Right forelimb (tissue), 1 donor: ENCODE measurements around the gene EPB41L2.
"Not testable (repeated sequence)": the region's sequence is repeated elsewhere in the genome, so short reads cannot be mapped to it uniquely, and the experiment has no call there.

Experiments used
- DNase-seq: peaks from one replicate; pipeline ENCODE4 v3.0.0-alpha.2; 2018

EPB41L2 gene

DNA sequence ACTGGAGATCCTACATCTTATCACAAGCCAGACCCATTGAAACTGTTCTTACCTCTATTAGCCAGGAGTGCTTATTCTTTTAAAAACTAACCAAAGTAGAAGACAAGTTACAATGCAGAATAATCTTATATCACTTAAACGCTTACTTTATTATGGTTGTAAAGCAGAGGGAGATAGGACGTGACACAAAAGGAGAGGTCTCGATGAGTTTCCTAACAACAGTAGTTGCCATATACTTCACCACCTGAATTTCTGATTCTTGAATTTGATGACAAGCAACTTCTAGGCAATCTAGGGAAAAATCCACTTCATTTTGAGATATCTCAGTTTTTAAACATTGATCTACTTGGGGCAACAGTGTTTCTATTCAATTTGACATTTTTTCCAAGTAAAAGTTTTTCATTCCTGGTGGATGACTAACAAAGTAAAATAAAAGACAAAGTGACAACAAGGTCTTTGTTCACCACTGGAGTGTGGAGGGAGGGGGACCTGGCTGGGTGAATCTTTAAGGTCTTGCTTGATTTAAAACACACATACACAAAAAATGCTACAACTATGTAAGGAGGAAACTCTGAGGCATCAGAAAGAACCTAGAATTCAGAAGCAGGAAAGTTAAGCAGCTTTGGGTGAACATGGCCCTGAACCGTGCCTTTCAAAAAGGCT lies 125.0 kb downstream of the EPB41L2 start:
- DNase-seq = no peak

DNA sequence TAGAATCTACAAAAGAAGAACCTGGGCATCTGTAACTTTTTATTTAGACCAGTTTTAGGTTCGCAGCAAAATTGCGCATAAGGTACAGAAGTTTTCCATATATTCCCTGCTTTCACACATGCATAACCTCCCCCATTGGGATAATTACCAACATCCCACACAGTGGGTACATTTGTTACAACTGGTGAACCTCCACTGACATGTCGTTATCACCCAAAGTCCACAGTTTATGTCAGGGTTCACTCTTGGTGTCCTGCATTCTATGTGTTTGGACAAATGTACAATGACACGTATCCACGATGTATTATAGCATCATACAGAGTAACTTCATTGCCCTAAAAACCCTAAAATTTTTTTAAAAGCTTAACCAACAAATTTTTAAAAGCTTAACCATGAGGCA lies 126.1 kb downstream of the EPB41L2 start:
- DNase-seq = no peak

DNA sequence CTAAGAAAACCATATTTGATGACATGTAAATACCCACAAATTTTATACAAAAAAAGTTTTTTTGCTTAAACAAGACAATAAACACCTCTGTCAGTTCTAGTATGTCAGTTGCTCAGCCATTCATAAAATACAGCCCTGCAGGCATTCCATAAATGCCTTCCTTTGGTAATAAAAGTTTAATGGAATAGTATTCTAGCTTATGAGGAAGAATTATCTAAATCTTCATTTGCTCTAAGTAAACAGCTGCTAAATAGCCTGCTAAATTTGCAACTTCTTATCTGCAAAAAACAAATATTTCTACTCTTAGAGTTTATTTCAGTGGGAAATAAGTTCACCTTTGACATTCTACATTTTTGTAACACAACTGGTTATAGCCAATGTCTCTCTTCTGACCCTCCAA lies 127.1 kb downstream of the EPB41L2 start:
- no peak for DNase-seq

DNA sequence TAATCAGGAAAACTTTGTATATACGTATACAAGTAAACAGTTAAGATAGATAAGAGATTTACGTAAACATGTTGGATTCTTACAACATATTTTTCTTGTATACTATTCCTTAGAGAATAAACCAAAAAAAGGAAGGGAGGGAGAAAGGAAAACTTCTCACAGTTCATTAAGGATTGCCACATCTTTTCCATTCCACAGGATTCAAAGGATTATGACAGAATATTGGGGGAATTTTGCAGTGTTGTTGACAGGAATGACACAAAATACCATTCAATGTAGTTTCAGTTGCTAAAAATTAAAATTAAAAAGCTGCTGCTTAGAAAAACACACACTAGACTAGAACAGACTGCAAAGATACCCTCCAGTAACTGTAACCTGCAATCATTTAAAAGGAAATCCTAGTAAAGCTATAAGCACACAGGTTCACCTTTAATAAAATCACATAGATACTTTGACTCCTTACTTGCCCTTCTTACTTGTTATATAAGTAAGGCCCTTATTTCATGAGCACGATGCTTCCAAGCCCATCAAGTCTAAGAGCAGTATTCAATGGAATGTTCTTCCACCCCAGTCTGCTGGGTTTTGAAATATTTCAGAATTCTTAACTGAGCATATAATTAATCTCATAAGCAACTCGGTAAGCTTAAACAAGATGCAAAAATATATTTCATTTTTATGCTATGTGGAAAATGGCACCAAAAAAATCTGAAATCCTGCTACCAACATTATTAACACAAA lies 128.0 kb downstream of the EPB41L2 start:
- no peak for DNase-seq

DNA sequence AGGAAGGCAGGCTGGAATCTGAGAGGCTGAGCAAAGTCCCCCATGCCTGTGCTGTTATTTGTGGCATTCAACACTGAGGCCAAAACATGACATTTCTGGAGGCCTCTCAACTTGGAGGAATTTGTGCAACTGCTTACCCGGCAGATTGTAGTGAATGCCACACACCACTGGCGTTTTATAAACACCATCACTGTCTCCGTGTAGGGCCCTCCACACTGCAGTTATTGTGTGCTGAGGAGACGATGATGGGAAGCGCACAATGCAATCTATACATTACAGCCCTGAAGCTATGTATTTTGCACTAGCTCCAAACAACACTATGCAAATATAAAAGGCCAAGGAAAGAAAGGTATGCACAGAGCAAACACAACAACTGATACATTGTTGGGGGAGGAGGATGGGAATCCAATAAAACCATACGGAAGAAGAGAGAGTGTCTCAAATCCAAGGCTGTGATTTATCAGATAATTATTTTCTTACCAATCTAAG lies 129.3 kb downstream of the EPB41L2 start:
- DNase-seq = peak; percentile 50

DNA sequence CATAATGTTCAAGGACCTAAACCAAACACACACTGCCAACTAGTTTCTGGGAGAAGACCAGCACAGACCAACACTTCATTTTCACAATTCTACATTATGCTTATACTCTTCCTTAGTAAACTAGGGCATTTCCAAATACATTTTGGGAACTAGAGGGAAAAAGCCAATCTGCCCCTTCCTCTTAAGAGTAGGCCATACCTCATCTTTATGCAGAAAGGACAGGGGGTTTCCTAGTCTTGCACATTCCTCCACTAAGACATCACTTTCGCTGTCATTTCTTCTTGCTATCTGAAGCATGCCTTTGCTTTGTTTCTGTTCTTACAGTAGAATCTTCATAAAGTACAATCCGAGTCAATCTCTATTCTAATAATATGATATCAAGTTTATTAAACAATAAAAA lies 130.1 kb downstream of the EPB41L2 start:
- DNase-seq = no peak

DNA sequence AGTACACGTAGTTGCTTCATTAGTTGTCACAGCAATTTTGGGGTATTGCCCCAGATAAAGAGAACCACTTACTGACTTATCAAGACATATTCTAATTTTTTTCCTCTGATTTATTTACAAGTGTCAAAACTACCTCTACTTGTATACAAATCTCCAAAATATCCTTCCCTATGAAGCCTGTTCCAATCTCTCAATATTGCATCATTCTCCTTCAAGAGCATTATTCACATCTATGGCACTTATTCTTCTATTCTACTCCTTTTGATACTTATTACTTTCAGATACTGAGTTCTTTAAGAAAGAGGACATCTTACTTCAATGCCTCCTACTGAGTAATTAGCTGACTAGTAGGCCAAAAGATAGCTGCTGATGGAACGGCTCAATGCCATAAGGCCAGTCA lies 130.6 kb downstream of the EPB41L2 start:
- no peak for DNase-seq

DNA sequence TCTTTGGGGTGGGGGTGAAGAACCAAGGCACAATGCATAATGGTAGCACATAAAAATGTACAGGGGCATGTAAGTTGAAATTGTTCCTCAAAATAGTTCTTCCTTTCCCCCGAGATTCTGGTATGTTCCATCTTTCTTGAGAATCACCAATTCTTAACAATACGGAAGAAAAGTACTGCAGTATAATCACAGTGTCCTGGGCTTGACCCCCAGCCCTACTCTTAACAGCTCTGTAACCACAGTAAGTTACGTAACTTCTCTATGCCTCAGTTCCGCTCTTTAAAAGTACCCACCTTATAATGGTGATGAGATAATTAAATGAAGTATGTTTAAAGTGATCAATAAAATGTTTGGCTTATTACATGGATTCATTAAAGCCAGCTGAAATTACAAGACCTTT lies 131.4 kb downstream of the EPB41L2 start:
- DNase-seq = no peak

DNA sequence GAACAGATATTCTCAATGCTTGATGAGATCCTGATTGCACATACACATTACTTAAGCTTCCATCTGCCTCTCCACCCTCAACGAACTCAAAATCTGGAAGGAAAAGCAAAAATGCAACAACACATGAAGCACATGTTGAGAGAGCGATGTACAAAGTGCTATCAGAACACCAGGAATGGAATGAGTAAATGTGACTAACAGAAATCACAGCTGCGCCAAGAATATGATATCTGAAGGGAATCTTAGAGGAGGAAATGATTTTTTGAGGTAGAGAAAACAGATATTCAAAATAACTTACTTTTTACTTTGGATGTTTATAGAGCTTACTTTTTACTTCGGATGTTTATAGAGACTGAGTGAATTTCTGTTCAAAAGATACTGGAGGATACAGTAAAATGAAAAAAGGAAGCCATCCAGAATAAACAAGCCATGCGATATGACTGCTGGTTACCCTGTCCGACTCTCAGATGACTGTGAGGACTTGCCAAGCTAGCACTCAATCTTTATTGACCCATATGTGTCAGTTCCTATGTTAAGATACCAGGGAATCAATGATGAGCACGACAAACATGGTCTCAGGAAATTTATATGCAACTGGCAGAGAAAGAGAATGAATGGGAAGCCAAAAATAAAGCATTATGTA lies 133.9 kb downstream of the EPB41L2 start:
- no peak for DNase-seq

DNA sequence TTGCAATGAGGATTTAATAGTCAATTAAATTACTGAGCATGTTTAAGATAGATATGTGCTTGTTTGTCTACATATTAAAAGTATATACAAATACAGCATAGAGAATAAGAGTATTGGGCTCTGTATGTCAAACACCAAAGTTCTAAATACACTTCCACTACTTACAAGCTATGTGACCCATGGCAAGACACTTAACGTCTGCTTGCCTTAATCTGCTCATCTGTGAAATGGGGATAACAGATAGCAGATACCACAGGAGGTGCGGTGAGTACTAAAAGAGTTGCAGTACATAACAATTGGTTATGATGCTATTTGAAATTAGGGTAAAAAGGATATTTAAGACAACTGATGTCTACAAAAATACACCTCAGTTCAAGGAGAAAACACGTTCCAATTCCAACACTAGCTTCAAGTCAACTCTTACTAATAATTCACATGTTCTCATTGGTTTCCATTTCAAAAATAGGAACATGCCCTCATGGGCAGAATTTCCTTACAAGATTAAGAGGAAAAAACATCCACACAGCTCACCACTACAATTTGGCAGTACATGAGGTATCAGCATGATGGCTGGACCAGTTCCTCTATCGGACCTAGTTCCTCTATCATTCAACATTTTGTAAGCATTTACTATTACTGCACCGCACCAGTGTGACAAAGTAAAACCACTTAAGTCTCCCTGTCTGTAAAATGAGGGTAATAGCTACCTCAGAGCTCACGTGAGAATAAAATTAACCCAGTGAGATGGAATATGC lies 134.7 kb downstream of the EPB41L2 start:
- no peak for DNase-seq

DNA sequence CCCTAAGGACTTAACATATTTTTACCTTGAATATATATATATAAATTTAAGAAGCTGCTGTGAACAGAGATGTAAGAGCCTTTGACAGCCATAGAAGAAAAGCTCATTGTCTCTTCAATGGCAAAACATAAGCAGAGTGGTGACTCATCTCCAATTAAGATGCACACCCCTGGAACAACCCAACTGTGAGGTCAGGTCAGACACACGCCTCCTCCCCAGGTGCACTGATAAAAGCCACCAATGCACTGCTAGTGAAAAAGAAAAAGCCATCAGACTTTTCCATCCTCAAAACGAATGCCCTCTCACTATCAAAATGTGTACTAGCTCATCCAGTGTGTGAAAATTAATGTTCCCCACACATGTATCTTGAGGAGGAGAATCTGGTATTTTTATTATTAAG lies 135.7 kb downstream of the EPB41L2 start:
- no peak for DNase-seq

DNA sequence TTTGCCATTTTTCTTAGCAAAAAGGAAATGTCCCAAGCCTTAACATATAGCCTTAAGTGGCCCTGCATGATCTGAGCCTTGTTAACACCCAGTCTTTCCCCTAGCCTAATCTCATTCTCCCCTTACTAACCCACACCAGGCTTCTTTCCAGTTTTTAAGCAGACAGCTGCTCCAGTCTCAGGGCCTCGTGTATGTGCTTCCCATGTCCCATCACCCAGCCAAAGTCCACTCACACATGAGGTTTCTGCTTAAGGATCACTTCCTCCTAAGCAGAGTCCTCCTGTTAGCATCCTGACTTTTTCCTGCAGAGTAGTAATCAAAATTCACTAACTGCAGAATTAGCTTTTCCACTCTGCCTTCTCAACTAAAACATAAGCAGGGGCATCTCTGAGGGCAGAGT lies 139.7 kb downstream of the EPB41L2 start:
- no peak for DNase-seq

DNA sequence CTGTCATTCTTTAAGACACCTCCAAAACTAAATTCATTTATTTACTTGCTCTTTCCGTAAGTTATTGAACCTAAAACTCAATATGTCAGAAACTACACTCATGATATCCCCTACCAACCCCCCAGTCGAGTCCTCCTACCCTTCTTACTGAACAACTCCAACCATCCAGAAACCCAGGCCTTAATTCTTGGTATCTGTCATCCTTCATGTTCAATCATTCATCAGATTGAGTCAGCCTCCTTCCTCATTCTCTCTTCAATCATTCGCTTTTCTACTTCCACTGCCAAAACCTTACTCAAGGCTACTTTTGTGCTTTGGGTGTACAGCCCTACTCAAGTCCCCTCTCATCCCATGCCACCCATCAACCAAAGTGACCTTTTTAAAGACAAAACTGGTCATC lies 140.1 kb downstream of the EPB41L2 start:
- no peak for DNase-seq

DNA sequence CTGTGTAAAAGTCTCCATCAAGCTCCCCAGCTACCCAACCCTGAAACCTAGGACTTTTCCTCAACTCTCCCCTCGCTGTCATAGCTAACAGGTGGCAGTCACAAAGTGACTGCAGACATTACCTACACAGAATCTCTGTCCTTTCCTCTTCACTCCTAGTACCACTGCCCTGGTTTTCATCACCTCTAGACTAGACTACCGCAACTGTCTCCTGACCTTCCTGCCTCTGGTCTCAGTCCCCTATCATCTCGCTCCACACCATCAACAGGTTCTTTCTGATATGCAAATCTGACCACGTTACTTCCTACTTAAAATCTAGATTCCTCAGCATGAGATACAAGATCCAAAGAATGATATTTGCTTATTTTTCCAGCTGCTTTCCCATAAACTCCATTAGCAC lies 142.1 kb downstream of the EPB41L2 start:
- no peak for DNase-seq

DNA sequence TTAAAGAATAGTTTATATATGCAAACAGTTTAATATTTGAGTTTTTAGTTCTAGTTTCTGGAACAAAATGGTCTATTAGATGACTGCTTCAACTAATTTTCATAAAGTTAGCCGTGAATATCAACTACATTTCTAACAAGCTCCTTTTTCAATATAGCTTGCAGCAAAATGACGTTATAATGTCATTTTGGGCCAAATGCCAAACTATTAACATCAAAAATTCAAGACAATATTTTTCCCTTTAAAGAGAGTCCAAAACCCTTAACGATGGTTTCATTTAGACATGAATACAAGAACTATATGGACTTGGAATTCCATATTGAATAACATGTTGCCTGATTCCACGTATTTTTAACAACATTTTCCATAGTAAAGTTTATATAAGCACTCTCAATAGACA lies 144.9 kb downstream of the EPB41L2 start:
- DNase-seq = no peak

DNA sequence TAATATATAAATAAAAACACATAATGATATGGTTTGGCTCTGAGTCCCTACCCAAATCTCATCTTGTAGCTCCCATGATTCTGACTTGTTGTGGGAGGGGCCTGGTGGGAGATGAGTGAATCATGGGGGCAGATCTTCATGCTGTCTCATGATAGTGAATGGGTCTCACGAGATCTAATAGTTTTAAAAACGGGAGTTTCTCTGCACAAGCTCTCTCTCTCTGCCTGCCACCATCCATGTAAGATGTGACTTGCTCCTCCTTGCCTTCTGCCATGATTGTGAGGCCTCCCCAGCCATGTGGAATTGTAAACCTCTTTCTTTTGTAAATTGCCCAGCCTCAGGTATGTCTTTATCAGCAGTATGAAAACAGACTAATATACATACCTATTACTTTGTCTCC lies 147.4 kb downstream of the EPB41L2 start:
- DNase-seq = not testable (repeated sequence)

DNA sequence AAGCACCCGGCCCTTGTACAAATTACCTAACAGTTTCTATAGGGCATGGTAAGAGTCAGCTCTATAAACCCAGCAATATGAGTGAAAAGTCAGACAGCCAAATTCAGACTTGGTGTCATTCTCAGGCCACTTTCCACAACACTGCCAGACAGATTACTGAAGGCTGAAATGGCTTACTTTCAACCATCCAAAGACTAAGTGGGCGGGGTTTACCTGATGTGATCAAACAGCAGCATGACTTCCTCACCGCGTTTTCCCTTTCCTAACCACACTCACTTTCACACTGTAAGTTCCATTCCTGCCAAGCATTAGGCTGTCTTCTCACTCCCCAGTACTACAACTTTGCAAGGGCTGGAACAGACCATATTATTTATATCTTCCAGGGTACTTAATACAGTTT lies 149.9 kb downstream of the EPB41L2 start:
- no peak for DNase-seq

DNA sequence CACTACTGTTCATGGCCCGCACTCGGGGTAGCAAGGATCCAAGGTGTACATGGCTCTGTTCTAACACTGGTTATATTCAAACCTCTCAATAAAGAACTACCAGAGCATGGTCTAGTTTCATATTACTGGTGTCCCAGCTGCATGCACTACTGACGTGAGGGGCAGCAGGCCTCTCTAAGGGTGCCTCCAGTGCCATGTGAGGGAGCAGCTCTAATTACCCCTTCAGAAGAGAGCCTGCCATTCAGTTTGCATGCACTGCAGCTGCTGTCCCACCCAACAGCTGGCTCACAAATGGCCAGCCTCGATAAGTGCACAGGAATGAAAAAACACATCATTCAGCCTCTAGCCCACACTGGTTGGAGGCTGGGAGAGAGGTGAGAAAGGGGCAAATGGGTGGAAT lies 150.6 kb downstream of the EPB41L2 start:
- peak; percentile 59 for DNase-seq

DNA sequence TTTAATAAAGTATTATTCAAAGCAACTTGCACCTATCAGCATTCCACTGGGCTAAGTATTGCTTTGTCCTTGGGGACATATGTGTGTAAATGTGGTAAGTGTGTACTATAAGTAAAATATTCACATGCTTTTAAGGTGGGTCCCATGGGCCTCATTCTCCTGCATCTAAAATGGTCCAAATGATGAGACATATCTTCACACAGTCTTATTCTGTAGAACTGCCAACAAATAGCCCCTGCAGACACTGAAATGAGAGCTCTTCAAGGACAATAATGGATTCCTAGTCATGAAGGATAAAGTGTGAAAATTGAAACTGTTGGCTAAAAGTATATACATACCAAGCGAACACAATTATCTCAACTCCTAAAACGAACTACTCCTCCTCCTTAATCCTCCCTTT lies 154.1 kb downstream of the EPB41L2 start:
- DNase-seq = no peak

DNA sequence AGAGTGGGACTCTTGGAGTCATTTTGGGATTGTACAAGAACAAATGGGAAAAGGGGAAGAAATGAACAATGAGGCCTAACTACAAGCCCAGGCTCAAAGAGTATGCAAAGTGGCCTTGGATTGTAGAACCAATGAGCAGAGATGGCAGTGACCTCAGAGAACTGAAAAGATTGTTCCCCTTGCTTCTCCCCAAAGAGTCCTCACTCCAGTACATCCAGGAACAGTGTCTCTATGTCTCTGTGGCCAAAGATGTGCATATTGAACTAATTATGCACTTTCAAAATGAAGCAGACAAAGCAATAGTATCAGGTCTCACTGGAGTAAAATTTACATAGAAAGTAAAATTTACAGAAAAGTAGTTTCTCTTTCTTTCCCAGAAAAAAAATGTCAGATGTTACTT lies 154.9 kb downstream of the EPB41L2 start:
- no peak for DNase-seq

DNA sequence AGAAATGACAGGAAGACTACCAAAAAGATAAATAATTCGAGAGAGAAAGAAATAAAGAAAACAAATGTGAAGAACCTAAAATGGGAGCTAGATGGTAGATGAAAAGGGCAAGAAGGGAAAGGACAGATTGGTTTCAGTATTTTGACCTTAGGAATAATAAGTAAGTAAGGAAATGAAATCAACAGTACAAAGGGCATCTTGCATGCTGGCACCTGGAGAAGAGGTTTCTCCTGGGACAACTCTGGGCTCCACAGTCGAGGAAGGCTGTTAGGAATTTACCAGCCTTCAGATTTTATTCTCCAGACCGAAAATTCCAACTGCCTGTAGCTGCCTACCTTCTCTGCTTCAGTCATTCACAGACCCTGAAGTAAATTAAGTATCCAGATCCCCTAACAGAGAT lies 155.4 kb downstream of the EPB41L2 start:
- DNase-seq = no peak

DNA sequence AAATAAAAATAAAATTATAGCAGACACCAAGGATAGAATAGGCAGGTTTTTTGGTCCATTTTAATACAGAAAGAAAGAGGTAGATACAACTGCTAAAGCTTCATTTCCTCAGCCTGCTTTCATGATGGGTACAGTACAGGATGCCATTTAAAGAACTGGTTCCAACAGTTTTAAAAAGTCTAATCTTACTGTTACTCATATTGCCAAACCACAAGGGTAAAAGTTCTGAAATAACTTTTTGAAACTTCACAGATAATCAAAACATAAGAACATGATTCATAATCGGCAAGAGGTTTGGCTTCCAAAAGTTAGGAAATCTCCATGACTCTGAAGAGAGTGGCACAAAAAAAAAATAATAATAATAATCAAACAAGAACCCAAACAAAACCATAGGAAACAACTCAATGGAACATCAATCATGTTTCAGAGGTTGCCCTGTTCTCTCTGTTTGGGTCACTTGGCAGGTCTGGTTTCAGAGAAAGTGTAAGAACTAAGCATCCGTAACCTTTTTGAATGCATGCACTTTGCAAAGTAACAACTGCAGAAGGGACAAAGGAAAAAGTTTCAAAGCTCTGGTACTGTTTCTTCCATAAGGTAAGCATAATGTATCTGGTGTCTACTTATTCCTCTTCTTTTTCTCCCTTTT lies 156.2 kb downstream of the EPB41L2 start:
- DNase-seq = no peak

DNA sequence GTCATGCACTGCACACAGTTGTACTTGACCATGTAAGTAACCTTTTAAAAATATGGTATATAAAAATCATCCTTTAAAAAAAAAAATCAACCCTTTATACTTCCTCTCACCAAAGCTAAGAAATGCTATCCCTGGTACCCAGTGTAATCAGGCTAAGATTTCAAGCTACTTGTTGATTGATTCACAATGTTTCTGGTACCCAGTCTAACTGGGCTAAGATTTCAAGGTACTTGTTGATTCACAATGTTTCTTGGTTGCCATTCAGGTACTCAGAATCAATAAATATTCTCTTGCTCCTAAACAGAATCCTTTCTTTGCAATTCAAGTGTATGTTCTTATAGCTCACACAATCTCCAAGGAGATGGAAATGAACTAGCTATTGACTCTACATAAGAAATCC lies 159.4 kb downstream of the EPB41L2 start:
- DNase-seq = no peak
